CD4-positive, alpha-beta T cell treated with Interferon alpha-2 for 1 hour (primary cell): ENCODE data around the gene EDN1.
"Not testable (repeated sequence)": the region's sequence is repeated elsewhere in the genome, so short reads cannot be mapped to it uniquely, and the experiment has no call there.

Experiments used
- DNase-seq, 2 donors: peaks; one replicate each; pipeline ENCODE4 v3.0.0-alpha.2; 2020 to 2022

EDN1 gene

GRCh38 chr6:12295558-12296254, 5.5 kb downstream of the EDN1 start:
- no peak for DNase-seq

GRCh38 chr6:12296255-12296573, 6.1 kb downstream of the EDN1 start:
- DNase-seq, result no peak

- DNase-seq, result no peak
Measured at GRCh38 chr6:12296604-12297003, 6.4 kb downstream of the EDN1 start.

- no peak for DNase-seq
Measured at GRCh38 chr6:12297363-12298016, 7.3 kb downstream of the EDN1 start.

GRCh38 chr6:12298017-12298978, 8.1 kb downstream of the EDN1 start:
- DNase-seq, result no peak

GRCh38 chr6:12298995-12299394, 8.8 kb downstream of the EDN1 start:
- no peak for DNase-seq

GRCh38 chr6:12301018-12301417, 10.9 kb downstream of the EDN1 start:
- no peak for DNase-seq

GRCh38 chr6:12304487-12304886, 14.3 kb downstream of the EDN1 start:
- DNase-seq, result no peak

GRCh38 chr6:12309070-12309469, 18.9 kb downstream of the EDN1 start:
- DNase-seq, result no peak

- no peak for DNase-seq
Measured at GRCh38 chr6:12311106-12311505, 20.9 kb downstream of the EDN1 start.

GRCh38 chr6:12312736-12313135, 22.6 kb downstream of the EDN1 start:
- no peak for DNase-seq

GRCh38 chr6:12313306-12313991, 23.3 kb downstream of the EDN1 start:
- DNase-seq, result no peak

GRCh38 chr6:12313992-12314589, 23.9 kb downstream of the EDN1 start:
- DNase-seq, result no peak

GRCh38 chr6:12314751-12315150, 24.6 kb downstream of the EDN1 start:
- DNase-seq, result no peak

- DNase-seq, result no peak
Measured at GRCh38 chr6:12315292-12316081, 25.3 kb downstream of the EDN1 start.

GRCh38 chr6:12318749-12319148, 28.6 kb downstream of the EDN1 start:
- DNase-seq, result no peak

- DNase-seq, result not testable (repeated sequence)
Measured at GRCh38 chr6:12320074-12320473, 29.9 kb downstream of the EDN1 start.

- DNase-seq, result no peak
Measured at GRCh38 chr6:12324099-12324498, 33.9 kb downstream of the EDN1 start.

GRCh38 chr6:12324748-12325147, 34.6 kb downstream of the EDN1 start:
- DNase-seq, result no peak

GRCh38 chr6:12325872-12326271, 35.7 kb downstream of the EDN1 start:
- no peak for DNase-seq

GRCh38 chr6:12327391-12327790, 37.2 kb downstream of the EDN1 start:
- DNase-seq, result no peak

GRCh38 chr6:12327988-12328387, 37.8 kb downstream of the EDN1 start:
- no peak for DNase-seq
